ENCODE results near the gene CDH23.

The CDH23 gene

GRCh38 chr10:71605263-71605962 is 208.7 kb downstream of the CDH23 start:
- DNase-seq (ENCODE audit: low spot score): no peak

GRCh38 chr10:71606257-71607081 is 209.7 kb downstream of the CDH23 start:
- DNase-seq (ENCODE audit: low spot score): no peak

- no peak for DNase-seq (ENCODE audit: low spot score)
Measured at GRCh38 chr10:71607082-71607443, 210.3 kb downstream of the CDH23 start.

GRCh38 chr10:71608819-71609768 is 212.4 kb downstream of the CDH23 start:
- peak; percentile 82 for DNase-seq (ENCODE audit: low spot score)

- no peak for DNase-seq (ENCODE audit: low spot score)
Measured at GRCh38 chr10:71610651-71611050, 213.9 kb downstream of the CDH23 start.

- peak; percentile 74 for DNase-seq (ENCODE audit: low spot score)
Measured at GRCh38 chr10:71611131-71611530, 214.4 kb downstream of the CDH23 start.

- no peak for DNase-seq (ENCODE audit: low spot score)
Measured at GRCh38 chr10:71611709-71612422, 215.1 kb downstream of the CDH23 start.

GRCh38 chr10:71613261-71613777 is 216.6 kb downstream of the CDH23 start:
- no peak for DNase-seq (ENCODE audit: low spot score)

GRCh38 chr10:71613877-71614276 is 217.2 kb downstream of the CDH23 start:
- DNase-seq (ENCODE audit: low spot score): no peak

GRCh38 chr10:71614946-71615345 is 218.2 kb downstream of the CDH23 start:
- no peak for DNase-seq (ENCODE audit: low spot score)

- no peak for DNase-seq (ENCODE audit: low spot score)
Measured at GRCh38 chr10:71615538-71616329, 219.0 kb downstream of the CDH23 start.

GRCh38 chr10:71616817-71617654 is 220.3 kb downstream of the CDH23 start:
- DNase-seq (ENCODE audit: low spot score): no peak

- DNase-seq (ENCODE audit: low spot score): no peak
Measured at GRCh38 chr10:71618176-71618575, 221.5 kb downstream of the CDH23 start.

- DNase-seq (ENCODE audit: low spot score): no peak
Measured at GRCh38 chr10:71618598-71618997, 221.9 kb downstream of the CDH23 start.

- DNase-seq (ENCODE audit: low spot score): no peak
Measured at GRCh38 chr10:71620642-71621041, 223.9 kb downstream of the CDH23 start.

GRCh38 chr10:71621231-71622153 is 224.8 kb downstream of the CDH23 start:
- DNase-seq (ENCODE audit: low spot score): peak; percentile 74

GRCh38 chr10:71622154-71622526 is 225.4 kb downstream of the CDH23 start:
- no peak for DNase-seq (ENCODE audit: low spot score)

- DNase-seq (ENCODE audit: low spot score): no peak
Measured at GRCh38 chr10:71622616-71623015, 225.9 kb downstream of the CDH23 start.

All from globus pallidus (tissue), 1 donor.